Neural crest cell (in vitro differentiated cells): ENCODE results near the gene CP. TPM values are rescaled to one million over a fixed set of nuclear protein-coding genes. Genes with fewer than 3 reads are reported as not detected.

Experiments
- DNase-seq: peaks from one replicate; pipeline ENCODE4 v3.0.0; 2021; ENCODE audit warnings: low read depth, mixed read lengths, low spot score
- H3K27ac Mint-ChIP-seq: one replicate; pipeline ENCODE4 v1.8.0; 2021; ENCODE audit warnings: mild to moderate bottlenecking, mixed read lengths; ENCODE audit not compliant: unreplicated experiment
- H3K27me3 Mint-ChIP-seq: 2 replicates; pipeline ENCODE4 v1.8.0; 2021; ENCODE audit warnings: low read depth, mild to moderate bottlenecking, mixed read lengths
- H3K36me3 Mint-ChIP-seq: 2 replicates; pipeline ENCODE4 v1.8.0; 2021; ENCODE audit warnings: low read depth, mild to moderate bottlenecking, mixed read lengths
- H3K4me1 Mint-ChIP-seq: 2 replicates; pipeline ENCODE4 v1.8.0; 2021; ENCODE audit warnings: mixed read lengths
- H3K4me3 Mint-ChIP-seq: one replicate; pipeline ENCODE4 v1.8.0; 2021; ENCODE audit warnings: mild to moderate bottlenecking, mixed read lengths
- H3K9me3 Mint-ChIP-seq: 2 replicates; pipeline ENCODE4 v1.8.0; 2021; ENCODE audit warnings: mixed read lengths
- total RNA-seq: library from RNA; stranded (reverse); gene quantifications from 2 replicates; pipeline ENCODE4 v1.2.1, GENCODE V29; 2021
- TF ChIP-seq, protein P1 (sequence below): fragments of 200-600 bp; sonication (generic); conservative IDR thresholded peaks from 2 replicates; pipeline ENCODE4 v1.5.0; 2021; ENCODE audit warnings: antibody characterized with exemption, mild to moderate bottlenecking

Gene CP
- total RNA-seq, 1 donor from 2014 or later, result 0.42 TPM

DNA sequence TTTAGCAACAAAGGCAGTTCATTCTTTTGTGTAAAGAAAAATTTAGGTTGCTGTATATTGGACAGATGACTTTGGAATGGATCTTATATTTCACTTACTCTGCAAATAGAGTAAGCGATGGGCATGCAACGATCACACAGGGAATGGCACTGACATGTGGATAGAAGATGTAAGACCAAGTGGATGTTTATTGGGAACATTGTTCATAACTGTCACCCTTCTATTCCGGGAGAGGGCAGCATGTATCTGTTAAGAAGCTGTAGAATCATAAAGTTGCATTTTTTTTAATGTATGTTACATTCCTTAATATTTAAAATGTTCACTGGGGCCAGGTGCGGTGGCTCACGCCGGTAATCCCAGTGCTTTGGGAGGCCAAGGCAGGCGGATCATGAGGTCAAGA lies 51.0 kb downstream of the CP start:
- no peaks in the 10 kb centered on the region for H3K27me3 Mint-ChIP-seq
- TF ChIP-seq, protein P1, sequence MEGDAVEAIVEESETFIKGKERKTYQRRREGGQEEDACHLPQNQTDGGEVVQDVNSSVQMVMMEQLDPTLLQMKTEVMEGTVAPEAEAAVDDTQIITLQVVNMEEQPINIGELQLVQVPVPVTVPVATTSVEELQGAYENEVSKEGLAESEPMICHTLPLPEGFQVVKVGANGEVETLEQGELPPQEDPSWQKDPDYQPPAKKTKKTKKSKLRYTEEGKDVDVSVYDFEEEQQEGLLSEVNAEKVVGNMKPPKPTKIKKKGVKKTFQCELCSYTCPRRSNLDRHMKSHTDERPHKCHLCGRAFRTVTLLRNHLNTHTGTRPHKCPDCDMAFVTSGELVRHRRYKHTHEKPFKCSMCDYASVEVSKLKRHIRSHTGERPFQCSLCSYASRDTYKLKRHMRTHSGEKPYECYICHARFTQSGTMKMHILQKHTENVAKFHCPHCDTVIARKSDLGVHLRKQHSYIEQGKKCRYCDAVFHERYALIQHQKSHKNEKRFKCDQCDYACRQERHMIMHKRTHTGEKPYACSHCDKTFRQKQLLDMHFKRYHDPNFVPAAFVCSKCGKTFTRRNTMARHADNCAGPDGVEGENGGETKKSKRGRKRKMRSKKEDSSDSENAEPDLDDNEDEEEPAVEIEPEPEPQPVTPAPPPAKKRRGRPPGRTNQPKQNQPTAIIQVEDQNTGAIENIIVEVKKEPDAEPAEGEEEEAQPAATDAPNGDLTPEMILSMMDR, result no peak
- no peaks in the 10 kb centered on the region for H3K4me1 Mint-ChIP-seq
- H3K4me3 Mint-ChIP-seq, result no peak overlapping the region
- H3K36me3 Mint-ChIP-seq, result peaks cover 19% of the 10 kb centered on the region
- no peaks in the 10 kb centered on the region for H3K9me3 Mint-ChIP-seq
- H3K27ac Mint-ChIP-seq, result no peak overlapping the region
- DNase-seq, result no peak

- TF ChIP-seq, protein P1, result no peak
- Mint-ChIP-seq H3K4me3 (no peak overlapping the region), H3K27ac (no peak overlapping the region), H3K9me3 (no peaks in the 10 kb centered on the region), H3K36me3 (peaks cover 14% of the 10 kb centered on the region), H3K4me1 (no peaks in the 10 kb centered on the region), H3K27me3 (no peaks in the 10 kb centered on the region)
- DNase-seq, result no peak
Measured at GRCh38 chr3:149167898-149168297, 53.7 kb downstream of the CP start.

DNA sequence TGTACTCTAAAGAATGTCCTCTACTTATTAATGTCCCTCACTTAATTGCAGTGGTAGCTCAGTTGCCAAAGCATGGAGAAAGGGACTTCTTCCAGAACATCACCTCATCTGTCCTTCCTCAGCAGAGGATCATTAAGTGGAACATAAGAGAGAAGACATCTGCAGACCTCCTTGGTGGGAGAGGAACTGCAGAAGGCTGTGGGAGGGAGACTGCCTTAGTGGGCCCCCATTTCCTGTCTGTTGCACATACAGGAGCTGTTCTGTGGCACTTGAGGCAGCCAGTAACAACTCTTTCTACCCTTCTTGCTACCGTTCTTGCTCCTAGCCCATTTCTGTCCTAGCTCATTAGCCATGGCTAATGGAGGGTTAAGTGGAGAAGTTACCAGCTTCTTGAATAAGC lies 58.6 kb downstream of the CP start:
- Mint-ChIP-seq H3K4me3 (no peak overlapping the region), H3K27ac (no peak overlapping the region), H3K4me1 (no peaks in the 10 kb centered on the region), H3K36me3 (peaks cover 14% of the 10 kb centered on the region), H3K27me3 (no peaks in the 10 kb centered on the region), H3K9me3 (no peaks in the 10 kb centered on the region)
- TF ChIP-seq, protein P1, result no peak
- no peak for DNase-seq

GRCh38 chr3:149162007-149162406 lies 59.6 kb downstream of the CP start:
- Mint-ChIP-seq H3K27me3 (no peaks in the 10 kb centered on the region), H3K9me3 (no peaks in the 10 kb centered on the region), H3K27ac (no peak overlapping the region), H3K4me3 (no peak overlapping the region), H3K36me3 (peaks cover 14% of the 10 kb centered on the region), H3K4me1 (no peaks in the 10 kb centered on the region)
- no peak for DNase-seq
- TF ChIP-seq, protein P1, result no peak

DNA sequence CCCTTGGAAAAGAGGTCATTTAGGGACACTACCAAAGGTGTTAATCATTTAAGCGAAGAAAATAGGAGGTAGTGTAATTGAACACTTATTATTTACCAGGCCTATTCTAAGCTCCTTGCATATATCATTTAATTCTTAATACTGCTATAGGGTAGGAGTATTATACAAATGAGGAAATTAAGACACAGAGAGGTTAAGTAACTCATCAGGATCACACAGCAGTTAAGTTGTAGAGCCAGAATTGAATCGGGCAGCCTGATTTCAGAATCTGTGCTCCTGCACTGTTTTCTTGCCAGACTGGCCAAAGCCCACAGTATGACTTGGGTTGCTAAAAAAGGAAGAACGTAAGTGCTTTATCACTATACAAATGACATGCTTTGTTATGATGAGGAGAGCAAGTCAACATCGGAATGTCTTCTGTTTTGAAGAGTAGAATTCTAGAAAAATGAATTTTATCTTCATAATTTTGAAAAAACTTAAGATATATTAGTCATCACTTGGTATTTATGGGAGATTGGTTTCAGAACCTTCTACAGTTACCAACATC lies 60.8 kb downstream of the CP start:
- H3K27me3 Mint-ChIP-seq, result no peaks in the 10 kb centered on the region
- no peaks in the 10 kb centered on the region for H3K9me3 Mint-ChIP-seq
- no peaks in the 10 kb centered on the region for H3K4me1 Mint-ChIP-seq
- TF ChIP-seq, protein P1, result no peak
- no peak overlapping the region for H3K27ac Mint-ChIP-seq
- H3K36me3 Mint-ChIP-seq, result peaks cover 16% of the 10 kb centered on the region
- H3K4me3 Mint-ChIP-seq, result no peak overlapping the region
- no peak for DNase-seq
